Keratinocyte (primary cell): ENCODE data around the gene CISTR. TPM values are rescaled to one million over a fixed set of nuclear protein-coding genes. Genes with fewer than 3 reads are reported as not detected.

Source experiments
- DNase-seq: peaks from one replicate; pipeline ENCODE4 v3.0.0-alpha.2; 2011; ENCODE audit warnings: low read depth, missing footprints, low spot score
- FAIRE-seq: peaks from 2 replicates; lab custom pipeline; 2011; peaks lifted over from hg19 to GRCh38; lab: Jason Lieb, UNC
- H2AFZ ChIP-seq: 2 replicates; pipeline ENCODE4 v1.6.0; 2012; ENCODE audit warnings: low read length, control low read depth, inconsistent platforms; ENCODE audit not compliant: control insufficient read depth
- H3K27ac ChIP-seq: 2 replicates; pipeline ENCODE4 v1.5.1; 2011; ENCODE audit warnings: low read length; ENCODE audit not compliant: control insufficient read depth, insufficient read depth
- H3K27me3 ChIP-seq: 3 replicates; pipeline ENCODE4 v1.6.0; 2011; ENCODE audit warnings: low read length; ENCODE audit not compliant: control insufficient read depth, insufficient read depth; ENCODE audit errors: extremely low read depth
- H3K36me3 ChIP-seq, 2 experiments: 2 replicates in 1 of 2; 3 replicates in 1 of 2; pipeline ENCODE4 v1.5.1; 2011; ENCODE audit warnings: low read length in 2 of 2, mild to moderate bottlenecking in 1 of 2; ENCODE audit not compliant: control insufficient read depth in 2 of 2, insufficient read depth in 2 of 2; ENCODE audit errors: extremely low read depth in 1 of 2
- H3K4me1 ChIP-seq: 3 replicates; pipeline ENCODE4 v1.5.1; 2011; ENCODE audit warnings: low read length; ENCODE audit not compliant: control insufficient read depth, insufficient read depth; ENCODE audit errors: extremely low read depth
- H3K4me2 ChIP-seq: 3 replicates; pipeline ENCODE4 v1.6.0; 2011; ENCODE audit warnings: low read depth, low read length; ENCODE audit not compliant: control insufficient read depth, insufficient read depth; ENCODE audit errors: extremely low read depth
- H3K4me3 ChIP-seq, 3 experiments: fragments of 200-600 bp in 1 of 3; sonication (generic) in 1 of 3; 2 replicates in 2 of 3; 3 replicates in 1 of 3; pipeline ENCODE4 v1.5.1; 2011 to 2016; ENCODE audit warnings: low read length in 3 of 3, mild to moderate bottlenecking in 3 of 3, control low read depth in 2 of 3, inconsistent platforms in 1 of 3, low read depth in 1 of 3, mixed read lengths in 1 of 3, mixed run types in 1 of 3, moderate library complexity in 1 of 3; ENCODE audit not compliant: control insufficient read depth in 2 of 3, insufficient read depth in 2 of 3; ENCODE audit errors: extremely low read depth in 1 of 3
- H3K79me2 ChIP-seq: 2 replicates; pipeline ENCODE4 v1.6.0; 2012; ENCODE audit warnings: low read length; ENCODE audit not compliant: control insufficient read depth, insufficient read depth
- H3K9ac ChIP-seq: 3 replicates; pipeline ENCODE4 v1.6.0; 2011; ENCODE audit warnings: low read length; ENCODE audit not compliant: control insufficient read depth, insufficient read depth; ENCODE audit errors: extremely low read depth
- H3K9me1 ChIP-seq: 3 replicates; pipeline ENCODE4 v1.6.0; 2011; ENCODE audit warnings: low read length; ENCODE audit not compliant: control insufficient read depth, insufficient read depth; ENCODE audit errors: extremely low read depth
- H3K9me3 ChIP-seq: 2 replicates; pipeline ENCODE4 v1.5.1; 2012; ENCODE audit warnings: low read depth, low read length; ENCODE audit not compliant: control insufficient read depth
- H4K20me1 ChIP-seq: 3 replicates; pipeline ENCODE4 v1.6.0; 2011; ENCODE audit warnings: low read length; ENCODE audit not compliant: control insufficient read depth, insufficient read depth; ENCODE audit errors: extremely low read depth
- EZH2 ChIP-seq: IDR thresholded peaks from one replicate; pipeline ENCODE4 v1.6.1; 2012; ENCODE audit warnings: inconsistent platforms, mild to moderate bottlenecking, low read length, moderate library complexity
- dilution Hi-C: fragments of 300-500 bp; cut with MboI; formaldehyde crosslinking; loops from one replicate; pipeline ENCODE4 v1.7.0; 2020; ENCODE audit warnings: low sequenced_read_pairs; ENCODE audit not compliant: extremely low pct_ligation_motif_present
- polyA plus RNA-seq, 5 experiments: library from polyadenylated mRNA; depleted of rRNA in 3 of 5; stranded (reverse) in 3 of 5; stranded (forward) in 1 of 5; unstranded in 1 of 5; fragments of >200 nt; gene quantifications; 1 replicate in 1 of 5; 2 replicates in 3 of 5; 3 replicates in 1 of 5; pipeline versions ENCODE4 v1.2.1 to v1.2.3, GENCODE V29; 2011 to 2012; ENCODE audit warnings: missing spikeins in 2 of 5, low read depth in 1 of 5, low replicate concordance in 1 of 5
- TF ChIP-seq, protein P1 (sequence below), 3 experiments: IDR thresholded peaks in 1 of 3; conservative IDR thresholded peaks in 1 of 3; optimal IDR thresholded peaks in 1 of 3; 2 replicates in 2 of 3; 3 replicates in 1 of 3; pipeline versions ENCODE3 to v1.5.1; 2011; ENCODE audit warnings: low read length in 3 of 3, mild to moderate bottlenecking in 3 of 3, moderate library complexity in 2 of 3, control low read depth in 1 of 3, inconsistent platforms in 1 of 3; ENCODE audit not compliant: insufficient read depth in 2 of 3; ENCODE audit errors: extremely low read depth in 1 of 3

Gene CISTR
- polyA plus RNA-seq, 1 donor (not counting 4 experiments of a cell fraction or from before 2014, with no cell fraction given), result not detected

DNA sequence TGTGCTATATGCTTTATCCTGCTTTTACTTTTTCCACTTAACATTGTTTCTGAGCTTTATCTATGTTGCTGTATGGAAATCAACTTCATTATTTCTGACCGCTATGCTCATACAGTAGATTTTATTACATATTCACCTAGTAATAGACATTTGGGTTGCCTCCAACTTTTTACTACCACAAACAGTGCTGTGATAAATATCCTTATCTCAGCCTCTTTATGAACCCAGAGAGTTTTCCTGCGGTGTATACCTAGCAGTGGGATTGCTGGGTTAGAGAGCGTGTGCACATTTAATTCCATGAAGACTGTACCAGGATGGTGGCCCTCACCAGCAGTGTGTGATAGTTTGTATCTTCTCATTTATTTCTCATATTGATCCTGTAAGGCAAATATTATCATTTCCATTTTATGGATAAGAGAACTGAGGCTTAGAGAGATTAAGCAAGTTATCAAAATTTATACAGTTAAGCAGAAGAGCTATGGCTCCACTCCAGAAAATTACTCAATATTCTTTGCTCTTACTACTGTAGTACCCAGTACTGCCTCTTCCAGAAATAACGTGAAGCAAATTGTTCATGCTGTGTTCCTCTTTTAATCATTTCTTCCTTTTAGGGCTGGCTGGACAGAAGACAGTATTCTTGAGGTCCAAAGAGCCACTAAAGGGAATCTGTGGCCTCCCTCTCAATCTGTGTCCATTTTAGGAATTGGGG lies 26.3 kb upstream of the CISTR start:
- Histone ChIP-seq H3K9ac (no peak overlapping the region), H3K4me2 (no peak overlapping the region), H3K27ac (no peak overlapping the region), H2AFZ (no peak overlapping the region), H3K9me3 (no peaks in the 10 kb centered on the region), H3K4me1 (peaks cover 7% of the 10 kb centered on the region), H4K20me1 (no peaks in the 10 kb centered on the region), H3K9me1 (no peaks in the 10 kb centered on the region), H3K79me2 (no peaks in the 10 kb centered on the region), H3K27me3 (no peaks in the 10 kb centered on the region), H3K4me3 (no peak overlapping the region), H3K36me3 (no peaks in the 10 kb centered on the region)
- DNase-seq, result no peak
- dilution Hi-C loops, result no loop called here
- TF ChIP-seq, protein P1, sequence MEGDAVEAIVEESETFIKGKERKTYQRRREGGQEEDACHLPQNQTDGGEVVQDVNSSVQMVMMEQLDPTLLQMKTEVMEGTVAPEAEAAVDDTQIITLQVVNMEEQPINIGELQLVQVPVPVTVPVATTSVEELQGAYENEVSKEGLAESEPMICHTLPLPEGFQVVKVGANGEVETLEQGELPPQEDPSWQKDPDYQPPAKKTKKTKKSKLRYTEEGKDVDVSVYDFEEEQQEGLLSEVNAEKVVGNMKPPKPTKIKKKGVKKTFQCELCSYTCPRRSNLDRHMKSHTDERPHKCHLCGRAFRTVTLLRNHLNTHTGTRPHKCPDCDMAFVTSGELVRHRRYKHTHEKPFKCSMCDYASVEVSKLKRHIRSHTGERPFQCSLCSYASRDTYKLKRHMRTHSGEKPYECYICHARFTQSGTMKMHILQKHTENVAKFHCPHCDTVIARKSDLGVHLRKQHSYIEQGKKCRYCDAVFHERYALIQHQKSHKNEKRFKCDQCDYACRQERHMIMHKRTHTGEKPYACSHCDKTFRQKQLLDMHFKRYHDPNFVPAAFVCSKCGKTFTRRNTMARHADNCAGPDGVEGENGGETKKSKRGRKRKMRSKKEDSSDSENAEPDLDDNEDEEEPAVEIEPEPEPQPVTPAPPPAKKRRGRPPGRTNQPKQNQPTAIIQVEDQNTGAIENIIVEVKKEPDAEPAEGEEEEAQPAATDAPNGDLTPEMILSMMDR (optimal IDR thresholded peaks at IDR 0.05 in 1 of 3, IDR thresholded peaks at IDR 0.05 in 1 of 3, conservative IDR thresholded peaks at IDR 0.05 in 1 of 3; ENCODE audit: extremely low read depth in 1 of 3, insufficient read depth in 2 of 3, low read length in 3 of 3), result no peak
- TF ChIP-seq EZH2, result no peak
- FAIRE-seq, result no peak

DNA sequence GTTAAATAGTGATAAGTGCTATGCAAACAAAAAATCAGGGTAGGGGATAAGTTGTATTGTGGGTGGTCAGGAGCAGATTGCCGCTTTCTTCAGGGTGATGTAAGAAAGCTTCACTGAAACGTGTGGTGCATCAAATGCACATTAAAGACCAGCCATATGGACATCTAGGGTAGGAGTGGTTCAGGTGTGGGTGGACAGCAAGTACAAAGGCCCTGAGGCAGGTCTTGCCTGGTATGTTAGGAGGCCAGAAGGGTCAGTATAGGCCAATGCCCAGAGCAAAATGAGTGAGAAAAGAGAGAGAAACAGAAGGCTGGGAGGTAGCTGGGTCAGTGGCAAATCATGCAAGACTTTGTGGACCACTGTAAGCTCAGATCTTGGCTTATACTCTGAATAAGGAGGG lies 25.6 kb upstream of the CISTR start:
- H2AFZ ChIP-seq, result no peak overlapping the region
- no peaks in the 10 kb centered on the region for H4K20me1 ChIP-seq
- H3K4me1 ChIP-seq, result peaks cover 6% of the 10 kb centered on the region
- no peak overlapping the region for H3K4me2 ChIP-seq
- no peak for FAIRE-seq
- no peaks in the 10 kb centered on the region for H3K9me1 ChIP-seq
- no peak for TF ChIP-seq EZH2
- TF ChIP-seq, protein P1 (optimal IDR thresholded peaks at IDR 0.05 in 1 of 3, IDR thresholded peaks at IDR 0.05 in 1 of 3, conservative IDR thresholded peaks at IDR 0.05 in 1 of 3; ENCODE audit: extremely low read depth in 1 of 3, insufficient read depth in 2 of 3, low read length in 3 of 3), result no peak
- no peak for DNase-seq
- no peak overlapping the region for H3K4me3 ChIP-seq
- H3K27ac ChIP-seq, result no peak overlapping the region
- no peak overlapping the region for H3K9ac ChIP-seq
- dilution Hi-C loops, result no loop called here
- no peaks in the 10 kb centered on the region for H3K36me3 ChIP-seq
- no peaks in the 10 kb centered on the region for H3K9me3 ChIP-seq
- no peaks in the 10 kb centered on the region for H3K79me2 ChIP-seq
- H3K27me3 ChIP-seq, result no peaks in the 10 kb centered on the region
